Inferior parietal cortex (tissue), 1 donor: Measurements from ENCODE around the gene FAM227B.
"Not testable (repeated sequence)": the region's sequence is repeated elsewhere in the genome, so short reads cannot be mapped to it uniquely, and the experiment has no call there.

Experiments used
- DNase-seq: peaks from one replicate; pipeline ENCODE4 v3.0.0-alpha.2; 2016; ENCODE audit errors: extremely low spot score

The FAM227B gene

DNA sequence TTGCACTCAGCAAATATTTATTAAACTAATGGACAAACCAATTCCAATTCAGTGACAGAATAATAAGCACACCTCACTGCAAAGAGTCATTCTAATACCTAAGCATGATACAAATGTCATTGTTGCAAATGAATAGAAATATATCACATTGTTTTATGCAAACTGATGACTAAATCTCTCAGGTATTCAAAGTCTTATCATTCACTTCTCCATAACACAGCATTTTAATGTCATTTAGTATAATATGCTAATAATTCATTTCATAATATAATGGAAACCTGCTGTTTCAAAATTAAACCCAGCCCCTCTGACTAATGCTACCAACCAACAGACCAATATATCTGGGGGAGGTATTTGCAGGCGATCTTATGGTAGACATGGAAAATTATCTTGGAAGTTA lies 125.8 kb downstream of the FAM227B start:
- no peak for DNase-seq

DNA sequence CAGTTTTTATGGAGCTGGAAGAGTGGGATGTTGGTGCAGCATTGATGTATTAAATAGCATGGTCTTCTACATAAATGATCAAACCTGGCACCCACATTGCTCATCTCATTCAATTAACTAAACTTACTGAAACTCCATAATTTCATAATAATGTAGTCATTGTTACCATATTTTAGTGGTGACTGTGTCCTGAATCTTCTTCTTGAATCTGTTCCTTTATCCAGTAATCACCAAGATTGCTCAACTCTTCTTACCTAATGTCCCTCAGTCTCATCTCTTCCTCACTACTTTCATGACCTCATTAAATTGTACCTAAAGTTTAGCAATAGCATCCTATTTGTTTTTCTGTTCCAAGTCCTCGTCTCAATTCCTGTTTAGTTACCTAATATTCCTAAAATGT lies 127.8 kb downstream of the FAM227B start:
- no peak for DNase-seq

DNA sequence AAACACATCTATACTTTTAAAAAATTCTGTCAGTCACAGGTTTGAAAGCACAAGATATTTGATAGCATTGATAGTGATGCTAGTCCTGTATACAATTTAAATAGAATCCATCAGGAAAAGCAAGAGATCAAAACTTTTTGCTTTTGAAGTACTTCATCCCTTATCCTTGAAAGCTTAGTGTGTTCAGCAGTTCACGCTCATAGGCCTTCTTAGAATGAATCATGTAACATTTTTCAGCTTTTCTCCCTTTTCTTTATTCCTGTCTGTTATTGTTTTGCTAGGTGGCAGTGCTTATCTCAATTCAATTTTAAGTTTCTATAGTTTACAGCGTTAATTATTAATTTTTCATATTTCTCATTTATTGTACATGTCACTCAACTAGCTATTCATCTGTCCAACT lies 128.5 kb downstream of the FAM227B start:
- DNase-seq = no peak

DNA sequence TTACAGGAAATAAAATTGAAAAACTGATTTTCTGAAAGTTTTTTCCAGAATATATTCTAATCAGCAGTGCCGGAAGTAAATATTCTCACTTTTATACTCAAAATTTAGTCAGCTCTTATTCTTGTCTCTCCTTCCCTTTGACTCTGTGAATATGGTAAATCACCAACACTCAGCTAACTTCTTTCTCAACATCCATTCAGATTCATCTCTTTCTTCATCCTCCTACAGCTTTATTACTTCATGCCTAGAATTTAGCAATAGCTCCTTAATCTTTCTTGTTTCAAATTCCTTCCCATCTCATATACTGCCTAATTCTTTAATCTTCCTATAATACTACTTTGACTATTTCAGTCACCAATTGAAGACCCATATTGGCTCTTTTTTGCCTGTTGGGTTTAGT lies 129.7 kb downstream of the FAM227B start:
- DNase-seq = no peak

DNA sequence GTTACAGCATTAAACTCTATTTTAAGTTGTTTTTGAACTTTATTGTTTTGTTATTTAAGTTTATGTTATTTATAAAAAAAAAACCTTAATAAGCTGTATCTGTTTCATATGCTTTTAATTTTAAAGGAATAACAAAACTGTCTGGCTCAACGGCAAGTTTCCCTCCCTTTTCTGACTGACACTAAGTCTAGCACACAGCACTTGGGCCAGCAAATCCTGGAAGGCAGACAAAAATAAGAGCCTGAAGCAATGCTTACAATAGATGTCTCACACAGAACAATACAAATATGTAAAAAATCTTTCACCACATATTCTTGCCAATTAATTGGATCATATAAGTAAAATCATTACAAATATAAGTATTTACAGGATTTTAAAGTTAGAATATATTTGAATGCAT lies 135.2 kb downstream of the FAM227B start:
- DNase-seq = not testable (repeated sequence)

DNA sequence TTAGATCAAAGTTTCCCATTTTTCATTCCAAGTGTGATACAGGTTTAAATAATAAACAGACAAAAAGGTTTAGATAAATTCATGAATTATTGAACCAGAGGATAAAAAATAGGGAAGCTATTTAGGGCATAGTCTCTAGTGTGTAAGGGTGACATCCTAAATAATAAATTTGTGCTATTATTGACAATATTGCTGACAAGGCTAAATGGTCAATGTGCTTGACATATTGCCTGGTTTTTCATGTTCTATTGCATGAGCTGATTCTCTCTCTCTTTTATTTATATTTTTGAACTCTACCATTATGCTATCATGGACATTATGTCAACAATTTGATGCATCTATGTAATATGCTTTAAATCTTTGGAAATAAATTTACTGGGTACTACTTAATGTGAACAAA lies 141.6 kb downstream of the FAM227B start:
- not testable (repeated sequence) for DNase-seq

DNA sequence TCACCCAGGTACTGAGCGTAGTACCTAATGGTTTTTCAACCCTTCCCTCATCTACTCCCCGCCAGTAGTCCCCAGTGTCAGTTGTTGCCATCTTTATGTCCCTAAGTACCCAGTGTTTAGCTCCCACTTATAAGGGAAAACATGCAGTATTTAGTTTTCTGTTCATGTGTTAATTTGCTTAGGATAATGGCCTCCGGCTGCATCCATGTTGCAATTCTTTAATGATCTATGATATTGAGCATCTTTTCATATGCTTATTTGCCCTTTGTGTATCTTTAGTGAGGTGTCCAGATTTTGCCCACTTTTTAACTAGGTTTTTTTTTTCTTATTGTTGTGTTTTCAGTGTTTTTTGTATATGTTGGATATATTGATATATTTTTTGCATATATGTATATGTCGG lies 142.6 kb downstream of the FAM227B start:
- DNase-seq = not testable (repeated sequence)

DNA sequence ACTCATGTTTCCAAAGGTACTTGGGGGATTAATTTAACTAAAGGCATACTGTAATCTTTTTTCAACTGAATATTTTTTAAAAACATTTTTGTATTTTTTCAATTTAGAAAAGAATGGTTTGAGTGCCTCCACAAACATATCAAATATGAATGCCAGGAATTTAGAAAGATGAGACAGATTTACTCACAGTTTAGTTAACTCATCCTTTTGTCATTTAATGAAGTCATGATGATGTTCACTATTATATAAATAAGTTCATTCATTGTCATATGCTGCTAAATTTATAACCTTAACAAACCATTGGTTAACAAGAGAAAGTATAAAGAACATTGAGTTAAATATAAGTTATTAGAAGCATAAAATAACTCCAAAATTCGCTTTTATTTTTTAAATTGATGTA lies 147.6 kb downstream of the FAM227B start:
- no peak for DNase-seq

DNA sequence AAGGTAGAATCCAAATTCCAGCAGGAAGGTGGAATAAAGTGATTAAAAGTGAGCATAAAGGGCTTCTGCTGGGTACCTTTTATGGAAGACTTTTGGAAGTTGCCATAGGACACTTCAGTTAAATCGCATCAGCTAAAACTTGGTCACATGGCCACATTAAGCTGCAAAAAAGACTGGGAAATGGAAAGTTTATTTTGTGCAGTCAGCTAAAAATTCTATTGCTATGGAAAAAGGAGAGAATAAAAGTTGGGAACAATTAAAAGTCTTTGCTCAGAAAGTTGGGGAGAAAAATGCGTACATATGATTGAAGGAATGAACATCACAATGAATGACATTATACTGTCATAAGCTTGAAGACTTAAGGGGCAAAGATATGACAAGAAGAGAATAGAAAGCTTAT lies 148.3 kb downstream of the FAM227B start:
- DNase-seq = no peak

DNA sequence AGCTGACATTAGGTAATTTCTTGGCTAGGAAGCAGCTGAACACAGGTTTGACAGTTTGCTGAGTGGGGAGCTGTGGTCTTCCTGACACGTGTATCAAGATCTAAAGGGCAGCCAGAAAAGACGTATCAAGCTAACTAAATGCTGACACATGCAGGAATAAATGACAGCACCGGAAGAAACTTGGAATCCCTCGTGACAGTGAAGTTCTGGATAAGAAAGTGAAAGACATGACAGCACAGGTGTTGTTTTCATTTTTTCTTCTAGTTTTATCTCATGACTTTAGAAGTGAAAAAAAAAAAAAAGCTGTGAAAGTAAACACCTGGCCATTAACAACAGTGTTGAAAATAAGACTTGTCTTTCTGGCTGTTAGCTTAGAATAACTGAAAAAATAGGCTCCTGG lies 148.9 kb downstream of the FAM227B start:
- no peak for DNase-seq

DNA sequence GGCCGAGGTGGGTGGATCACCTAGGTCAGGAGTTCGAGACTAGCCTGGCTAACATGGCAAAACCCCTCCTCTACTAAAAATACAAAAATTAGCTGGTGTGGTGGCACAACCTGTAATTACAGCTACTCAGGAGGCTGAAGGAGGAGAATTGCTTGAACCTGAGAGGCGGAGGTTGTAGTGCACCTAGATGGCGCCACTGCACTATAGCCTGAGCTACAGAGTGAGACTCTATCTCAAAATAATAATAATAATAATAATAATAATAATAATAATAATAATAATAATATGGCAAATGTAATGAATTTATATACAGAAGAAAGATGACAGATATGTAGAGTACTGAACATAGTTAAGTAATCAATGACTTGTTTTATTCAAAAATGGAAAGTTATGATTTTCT lies 149.4 kb downstream of the FAM227B start:
- not testable (repeated sequence) for DNase-seq

DNA sequence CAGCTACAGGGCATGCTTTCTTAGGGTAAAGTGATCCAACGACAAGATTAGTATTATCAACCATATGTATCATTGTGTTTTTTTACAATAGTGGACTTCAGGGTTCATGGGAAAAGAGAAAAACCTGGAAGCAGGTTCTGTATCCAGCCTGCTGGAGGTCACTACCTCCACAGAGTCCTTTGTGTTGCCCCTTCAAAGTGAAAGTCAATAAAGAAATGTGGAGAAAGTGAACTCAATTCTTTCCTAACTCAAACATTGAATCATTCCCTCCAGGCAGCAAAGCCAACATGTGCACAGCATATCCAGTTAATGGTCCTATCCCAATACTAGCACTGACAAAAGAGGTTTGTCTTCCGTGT lies 152.2 kb downstream of the FAM227B start:
- no peak for DNase-seq

DNA sequence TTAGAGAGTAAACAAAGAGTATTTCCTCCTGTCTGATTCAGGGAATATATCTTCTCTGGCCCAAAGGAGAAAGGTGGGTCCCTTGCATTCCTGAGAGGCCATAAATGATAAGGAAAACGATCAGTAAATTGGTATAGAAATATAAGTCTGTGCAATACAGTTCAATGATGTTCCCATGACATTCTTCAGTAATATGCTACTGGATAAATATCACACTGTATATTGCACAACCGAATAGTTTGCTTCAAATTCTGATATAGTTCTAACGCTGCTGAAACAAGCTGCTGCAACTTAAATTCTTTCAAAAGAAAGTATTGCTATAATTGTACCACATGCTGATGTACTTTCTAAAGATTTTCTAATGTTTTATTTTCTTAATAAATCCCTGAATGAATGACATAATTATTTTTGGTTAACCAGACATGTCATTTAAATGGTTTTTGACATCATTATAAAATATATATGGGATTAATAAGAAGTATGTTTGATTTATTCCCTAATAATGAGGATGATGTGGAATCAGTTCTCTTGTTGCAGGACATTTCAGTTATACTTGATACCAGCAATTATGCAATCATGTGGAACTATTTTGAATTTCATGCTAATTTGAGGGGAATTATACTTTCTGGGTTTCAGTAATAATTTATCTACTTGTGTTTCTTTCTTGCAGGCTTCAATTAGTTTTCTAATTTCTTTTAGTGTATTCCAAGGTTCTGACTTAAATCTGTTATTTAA lies 152.7 kb downstream of the FAM227B start:
- DNase-seq = no peak

DNA sequence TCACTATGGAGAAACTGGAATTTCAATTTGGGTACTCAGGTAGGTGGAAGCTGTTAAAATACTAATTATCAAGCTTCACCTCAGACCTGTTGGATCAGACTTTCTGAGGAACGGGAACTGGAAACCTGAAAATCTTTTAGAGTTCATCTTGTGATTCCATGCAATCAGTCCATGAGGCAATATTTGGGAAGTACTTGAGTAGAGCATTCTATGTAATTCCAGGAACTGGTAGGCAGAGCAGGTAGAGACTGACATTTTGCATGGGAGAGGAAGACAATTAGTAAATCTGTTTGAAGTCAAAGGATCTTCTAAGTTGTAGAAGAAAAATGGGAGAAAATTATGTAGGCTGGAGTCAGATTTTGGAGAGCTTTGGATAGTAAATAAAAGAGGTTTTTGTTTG lies 154.5 kb downstream of the FAM227B start:
- no peak for DNase-seq

DNA sequence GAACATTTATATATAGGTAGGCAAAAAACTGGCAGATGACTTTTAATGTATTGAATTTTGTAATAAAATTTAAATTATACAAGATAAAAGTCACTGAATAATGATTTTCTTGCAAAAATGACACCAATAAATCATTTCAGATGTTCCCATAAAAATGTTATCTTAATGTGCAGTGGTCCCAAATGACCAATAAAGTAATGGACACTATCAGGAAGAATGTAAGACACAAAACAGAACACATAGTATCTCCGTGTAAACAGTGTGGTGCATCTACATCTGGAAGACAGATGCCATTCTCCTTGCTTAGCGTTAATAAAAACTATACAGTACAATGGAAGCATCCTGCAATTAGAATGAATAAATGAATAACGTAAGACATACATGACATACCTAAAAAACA lies 156.1 kb downstream of the FAM227B start:
- DNase-seq = no peak

DNA sequence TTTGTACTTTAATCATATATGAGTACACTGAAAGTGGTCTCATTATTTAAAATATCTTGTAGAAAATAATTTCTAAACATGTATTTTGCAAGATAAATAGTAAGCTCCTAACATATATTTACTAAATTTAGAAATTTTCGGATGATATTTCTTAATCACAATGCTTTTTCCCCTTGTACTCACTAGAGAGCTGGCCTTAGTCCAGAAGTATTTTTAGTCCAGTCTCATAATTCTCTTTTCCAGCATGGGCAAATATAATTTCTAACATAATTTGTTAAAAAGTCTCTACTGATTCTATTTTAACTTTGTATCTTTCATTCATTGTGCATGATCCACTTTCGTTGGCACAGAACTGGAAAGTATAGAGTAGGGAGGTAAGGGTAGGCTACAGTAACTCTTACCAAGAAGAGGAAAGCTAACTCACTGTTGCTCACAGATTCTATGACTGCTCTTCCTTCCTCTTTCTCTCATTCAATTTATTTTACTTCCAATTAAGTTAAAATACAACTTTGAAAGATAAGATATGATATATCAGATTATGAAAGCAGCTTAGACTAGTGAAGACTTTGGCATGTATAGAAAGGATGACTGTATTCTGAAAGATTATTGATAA lies 158.3 kb downstream of the FAM227B start:
- DNase-seq = no peak

DNA sequence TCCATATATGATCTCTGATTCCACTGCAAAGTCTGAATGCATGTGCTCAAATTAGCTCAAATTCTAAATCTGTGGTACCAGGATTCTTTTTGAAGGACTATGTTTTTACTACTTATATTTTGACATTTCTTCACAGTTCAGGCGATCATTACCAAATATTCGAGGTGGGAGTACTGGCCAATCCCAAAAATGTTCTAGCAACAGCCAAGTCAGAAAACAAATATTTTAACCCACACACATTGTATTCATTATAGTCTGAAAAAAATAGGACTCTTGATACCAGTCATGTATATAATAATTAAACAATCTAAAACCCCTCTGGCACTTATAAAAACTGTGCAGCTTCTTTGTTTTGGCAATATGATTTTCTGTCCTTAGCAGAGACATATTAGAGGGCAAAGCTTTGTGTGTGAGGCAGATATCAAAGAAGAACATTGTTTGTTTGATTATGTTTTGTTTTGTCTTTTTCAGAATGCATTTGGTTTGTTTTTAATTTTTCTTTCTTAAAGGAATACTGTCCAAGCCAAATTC lies 160.1 kb downstream of the FAM227B start:
- DNase-seq = no peak

DNA sequence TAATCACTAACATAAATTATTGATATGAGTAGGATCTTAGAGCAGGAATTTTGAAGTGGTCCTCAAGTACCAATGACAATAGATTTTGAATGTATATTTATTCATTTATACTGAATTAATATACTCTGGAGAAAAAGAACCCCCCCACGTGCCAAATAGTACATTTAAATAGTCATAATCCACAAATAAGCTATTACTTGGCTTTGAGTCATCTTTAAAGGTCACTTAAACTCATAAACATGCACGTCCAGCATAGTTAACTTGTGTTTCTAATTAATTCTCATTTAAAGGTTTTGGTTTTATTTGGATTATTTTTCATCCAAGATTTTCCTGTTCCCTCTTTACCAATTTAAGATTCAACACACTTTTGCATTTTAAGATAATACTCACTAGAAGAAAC lies 162.5 kb downstream of the FAM227B start:
- no peak for DNase-seq

DNA sequence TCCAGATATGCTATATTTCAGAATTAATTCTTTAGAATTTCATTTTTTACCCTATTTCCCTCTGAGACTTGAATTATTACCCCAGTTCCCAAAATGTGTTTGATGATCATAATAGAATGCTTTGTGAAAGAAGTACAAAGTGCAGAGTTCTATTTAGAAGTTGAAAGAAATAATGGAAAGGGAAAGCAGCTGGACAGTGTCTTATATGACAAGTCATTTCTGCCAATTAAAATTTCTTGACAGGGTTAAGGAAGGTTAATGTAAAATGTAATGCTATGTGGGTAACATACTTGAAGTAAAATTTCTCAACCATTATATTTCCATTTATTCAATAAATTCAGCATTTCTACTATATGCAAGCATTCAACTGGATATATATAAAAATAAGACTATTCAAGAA lies 164.5 kb downstream of the FAM227B start:
- no peak for DNase-seq

DNA sequence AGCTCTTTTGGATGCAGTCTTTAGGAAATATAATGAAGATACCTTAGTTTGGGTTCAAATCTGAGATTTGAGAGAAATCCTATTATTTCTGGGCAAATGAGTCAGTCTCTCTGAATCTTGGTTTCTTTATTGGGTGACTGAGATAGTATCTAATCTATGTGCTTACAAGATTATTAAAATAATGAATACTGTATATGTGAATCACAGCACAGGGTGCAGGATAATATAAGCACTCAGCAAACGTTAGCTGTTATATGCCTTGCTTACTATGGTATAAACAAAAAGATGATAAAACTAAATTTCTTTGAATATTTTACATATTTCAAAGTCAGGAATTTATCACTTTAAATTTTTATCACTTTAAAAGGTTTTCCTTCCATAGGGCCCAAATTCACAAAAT lies 168.0 kb downstream of the FAM227B start:
- DNase-seq = no peak

DNA sequence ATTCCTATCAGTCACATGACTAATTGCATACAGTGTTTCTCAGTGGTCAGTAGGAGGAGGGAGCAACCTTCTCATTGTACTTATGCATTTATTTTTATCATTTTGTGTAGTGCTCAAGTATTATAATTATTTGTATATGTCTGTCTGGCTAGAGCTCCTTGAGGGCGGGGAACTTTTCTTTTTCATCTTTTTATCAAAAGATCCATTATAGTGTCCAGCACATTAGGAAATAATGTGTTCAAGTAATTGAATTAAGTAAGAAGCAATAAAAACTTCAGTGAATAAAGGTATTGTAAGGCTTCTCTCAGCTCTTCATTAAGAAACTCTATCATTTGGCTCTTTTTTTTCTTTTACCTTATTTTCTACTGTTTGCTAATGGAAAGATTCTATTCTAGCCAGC lies 178.8 kb downstream of the FAM227B start:
- DNase-seq = no peak

DNA sequence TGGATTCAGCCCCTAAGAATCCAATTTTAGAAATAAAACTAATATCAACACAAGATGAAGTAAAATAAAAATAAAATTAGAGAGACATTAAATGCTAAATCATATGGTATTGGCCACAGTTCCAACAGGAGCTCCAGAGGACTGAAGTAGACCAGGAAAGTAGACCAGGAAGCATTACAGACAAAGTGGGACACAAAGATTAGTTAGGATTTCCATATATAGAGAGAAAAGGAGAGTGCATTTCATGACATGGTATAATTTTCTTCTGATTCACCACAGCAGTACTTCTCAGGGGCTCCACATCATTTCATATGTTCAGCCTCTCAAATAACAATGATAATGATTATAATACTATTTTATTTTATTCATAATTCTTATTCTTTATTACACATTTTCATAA lies 179.3 kb downstream of the FAM227B start:
- no peak for DNase-seq

DNA sequence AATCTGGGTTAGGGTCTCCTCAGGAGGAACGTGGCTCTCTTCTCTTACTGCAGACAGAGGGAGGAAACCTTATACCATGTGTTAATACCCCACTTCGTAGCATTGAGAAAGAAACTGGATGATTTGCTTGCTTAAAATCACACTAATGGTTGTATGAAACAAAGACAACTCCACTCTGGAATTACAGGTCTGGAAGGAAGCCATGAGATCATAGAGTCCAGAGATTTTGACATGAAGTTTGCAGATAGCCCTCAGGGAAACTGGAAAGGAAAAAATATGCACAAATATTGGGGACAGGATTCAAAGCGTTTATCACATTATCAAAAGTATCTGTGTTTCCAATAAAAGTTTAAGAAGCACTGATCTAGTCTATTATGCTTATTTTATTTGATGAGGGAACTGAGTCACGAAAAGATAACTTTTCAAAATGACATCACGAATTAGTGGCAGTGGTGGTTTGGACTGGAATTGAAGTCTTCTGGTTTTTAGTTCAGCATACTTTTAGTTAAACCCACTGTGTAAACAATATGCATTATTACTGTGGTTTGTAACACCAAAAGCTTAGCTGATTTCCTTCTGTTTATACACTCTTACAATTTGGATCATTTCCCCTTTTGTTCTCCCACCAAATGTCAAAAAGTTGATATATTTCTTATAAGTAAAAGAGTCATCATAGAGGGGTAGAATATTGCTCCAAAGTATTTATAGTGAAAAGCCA lies 180.8 kb downstream of the FAM227B start:
- DNase-seq = no peak
